K562 (cell line): ENCODE results near the gene ITPR2. TPM values are rescaled to one million over a fixed set of nuclear protein-coding genes. Genes with fewer than 3 reads are reported as not detected.

Source experiments
- CBX5 ChIP-seq: IDR thresholded peaks from 2 replicates; pipeline ENCODE4 v1.6.1; 2014; ENCODE audit warnings: low read depth, borderline replicate concordance
- CEBPB ChIP-seq: fragments of 450-650 bp; IDR thresholded peaks from 2 replicates; pipeline ENCODE4 v1.6.1; 2016; ENCODE audit warnings: missing genetic modification characterization, missing compliant biosample characterization
- CEBPG ChIP-seq, 3 experiments: fragments of 200-800 bp in 1 of 3; sonication (Bioruptor generic) in 1 of 3; sonication (generic) in 1 of 3; formaldehyde crosslinking in 1 of 3; IDR thresholded peaks in 2 of 3; conservative IDR thresholded peaks in 1 of 3; 2 replicates each; pipeline versions ENCODE4 v1.6.1 to v1.8.0; 2016 to 2022; ENCODE audit warnings: missing compliant biosample characterization in 2 of 3, missing genetic modification characterization in 2 of 3, mild to moderate bottlenecking in 1 of 3, missing genetic modification reagents in 1 of 3
- CREB1 ChIP-seq, 2 experiments: sonication (generic) in 1 of 2; formaldehyde crosslinking in 1 of 2; IDR thresholded peaks; 2 replicates each; pipeline versions ENCODE4 v1.6.1 to v1.8.0; 2012 to 2022; ENCODE audit warnings: inconsistent platforms in 1 of 2, mild to moderate bottlenecking in 1 of 2, missing genetic modification reagents in 1 of 2, moderate library complexity in 1 of 2
- CTBP1 ChIP-seq: fragments of 450-650 bp; IDR thresholded peaks from 2 replicates; pipeline ENCODE4 v1.6.1; 2016; ENCODE audit warnings: borderline replicate concordance
- DIDO1 ChIP-seq: fragments of 450-650 bp; IDR thresholded peaks from 2 replicates; pipeline ENCODE4 v1.6.1; 2016; ENCODE audit warnings: low read depth, missing biosample characterization, missing genetic modification characterization
- DLX4 ChIP-seq: fragments of 250-450 bp; sonication (Bioruptor Pico); IDR thresholded peaks from 2 replicates; pipeline ENCODE4 v1.6.1; 2021; ENCODE audit warnings: mild to moderate bottlenecking
- DPF2 ChIP-seq: fragments of 450-650 bp; IDR thresholded peaks from 2 replicates; pipeline ENCODE4 v1.6.1; 2016
- EP300 ChIP-seq: IDR thresholded peaks from 2 replicates; pipeline ENCODE4 v1.6.1; 2012; ENCODE audit warnings: low read length, improper control_type of control experiment
- ERF ChIP-seq: fragments of 450-650 bp; formaldehyde crosslinking; IDR thresholded peaks from 2 replicates; pipeline ENCODE4 v1.4.0; 2020; ENCODE audit warnings: mild to moderate bottlenecking, mixed read lengths
- MAFK ChIP-seq: IDR thresholded peaks from 2 replicates; pipeline ENCODE4 v1.6.1; 2011; ENCODE audit warnings: low read length, improper control_type of control experiment
- NFXL1 ChIP-seq: fragments of 450-650 bp; formaldehyde crosslinking; IDR thresholded peaks from 2 replicates; pipeline ENCODE4 v1.4.0; 2021; ENCODE audit warnings: mild to moderate bottlenecking
- RBM39 ChIP-seq: fragments of 200-400 bp; formaldehyde crosslinking; optimal IDR thresholded peaks from 2 replicates; pipeline ENCODE3; 2018; ENCODE audit warnings: low read depth, low read length
- SIRT6 ChIP-seq: IDR thresholded peaks from one replicate; pipeline ENCODE4 v1.6.1; 2012; ENCODE audit warnings: low read depth, mild to moderate bottlenecking, control low read depth, inconsistent platforms, low read length, moderate library complexity
- SMAD4 ChIP-seq: fragments of 250-450 bp; sonication (Bioruptor Pico); conservative IDR thresholded peaks from 2 replicates; pipeline ENCODE4 v1.8.0; 2021; ENCODE audit warnings: inconsistent platforms, mild to moderate bottlenecking, moderate library complexity
- STAG1 ChIP-seq: sonication (generic); formaldehyde crosslinking; IDR thresholded peaks from 2 replicates; pipeline ENCODE4 v1.5.0; 2020; ENCODE audit warnings: missing genetic modification reagents, borderline replicate concordance
- TCF3 ChIP-seq: sonication (generic); formaldehyde crosslinking; IDR thresholded peaks from 2 replicates; pipeline ENCODE4 v1.4.0; 2020; ENCODE audit warnings: mild to moderate bottlenecking, missing genetic modification reagents
- ZBTB9 ChIP-seq: fragments of 450-650 bp; formaldehyde crosslinking; IDR thresholded peaks from 2 replicates; pipeline ENCODE4 v1.4.0; 2020; ENCODE audit warnings: mild to moderate bottlenecking, moderate library complexity
- ZNF175 ChIP-seq: fragments of 200-800 bp; sonication (Bioruptor generic); IDR thresholded peaks from 2 replicates; pipeline ENCODE4 v1.6.1; 2016; ENCODE audit warnings: low read depth, mild to moderate bottlenecking, missing genetic modification characterization, missing compliant biosample characterization
- ZNF212 ChIP-seq: fragments of 450-650 bp; formaldehyde crosslinking; IDR thresholded peaks from 2 replicates; pipeline ENCODE4 v1.4.0; 2020; ENCODE audit warnings: mild to moderate bottlenecking
- ZNF263 ChIP-seq: sonication (generic); formaldehyde crosslinking; IDR thresholded peaks from 2 replicates; pipeline ENCODE4 v1.8.0; 2022; ENCODE audit warnings: mild to moderate bottlenecking, missing genetic modification reagents, borderline replicate concordance
- ZNF830 ChIP-seq: fragments of 250-450 bp; sonication (Bioruptor Pico); IDR thresholded peaks from 2 replicates; pipeline ENCODE4 v1.5.0; 2021; ENCODE audit warnings: mild to moderate bottlenecking
- polyA plus RNA-seq, 8 experiments: library from polyadenylated mRNA; depleted of rRNA in 4 of 8; stranded (reverse) in 5 of 8; unstranded in 3 of 8; fragments of >200 nt; fragmentation: Nextera tagmentation in 2 of 8; fragmentation: Illumina TruSeq in 1 of 8; extraction: Ambion mirVana in 2 of 8; extraction: Trizol in 1 of 8; gene quantifications; 2 replicates each; pipeline versions ENCODE4 v1.2.1 to v1.2.3, GENCODE V29; 2011 to 2014; ENCODE audit warnings: inconsistent platforms in 1 of 8, missing spikeins in 1 of 8
- total RNA-seq, 7 experiments: library from RNA; depleted of rRNA in 6 of 7; stranded (reverse); fragments of >200 nt in 6 of 7; fragmentation: Illumina TruSeq in 2 of 7; extraction: Trizol in 2 of 7; gene quantifications; 2 replicates each; pipeline versions ENCODE4 v1.2.1 to v1.2.3, GENCODE V29; 2011 to 2021; ENCODE audit warnings: low replicate concordance in 1 of 7
- TF ChIP-seq, protein P1 (sequence below): fragments of 250-450 bp; sonication (Bioruptor Pico); IDR thresholded peaks from 2 replicates; pipeline ENCODE4 v1.8.0; 2021; ENCODE audit warnings: mild to moderate bottlenecking, moderate library complexity
- TF ChIP-seq, protein P2 (sequence below), 2 experiments: fragments of 200-800 bp in 1 of 2; sonication (Bioruptor generic) in 1 of 2; sonication (generic) in 1 of 2; formaldehyde crosslinking in 1 of 2; IDR thresholded peaks in 1 of 2; conservative IDR thresholded peaks in 1 of 2; 2 replicates each; pipeline versions ENCODE4 v1.5.0 to v1.6.1; 2016 to 2020; ENCODE audit warnings: missing compliant biosample characterization in 1 of 2, missing genetic modification characterization in 1 of 2, missing genetic modification reagents in 1 of 2

The ITPR2 gene
- total and polyA plus RNA-seq, 9 of the 15 experiments (the other 6 are each of a cell fraction or from before 2014, with no cell fraction given) = 0.21 to 3.3 (median 0.95) TPM

GRCh38 chr12:26696048-26696612 lies 136.9 kb downstream of the ITPR2 start (continued):
- TF ChIP-seq CEBPG (CRISPR knock-in tag; IDR thresholded peaks at IDR 0.05) = peak; percentile 72
- peak; percentile 42 to 93 for TF ChIP-seq CEBPG (tag; conservative IDR thresholded peaks at IDR 0.05 in 1 of 2, IDR thresholded peaks at IDR 0.05 in 1 of 2)
- no peak for TF ChIP-seq NFXL1 (CRISPR knock-in tag)
- TF ChIP-seq, protein P1, sequence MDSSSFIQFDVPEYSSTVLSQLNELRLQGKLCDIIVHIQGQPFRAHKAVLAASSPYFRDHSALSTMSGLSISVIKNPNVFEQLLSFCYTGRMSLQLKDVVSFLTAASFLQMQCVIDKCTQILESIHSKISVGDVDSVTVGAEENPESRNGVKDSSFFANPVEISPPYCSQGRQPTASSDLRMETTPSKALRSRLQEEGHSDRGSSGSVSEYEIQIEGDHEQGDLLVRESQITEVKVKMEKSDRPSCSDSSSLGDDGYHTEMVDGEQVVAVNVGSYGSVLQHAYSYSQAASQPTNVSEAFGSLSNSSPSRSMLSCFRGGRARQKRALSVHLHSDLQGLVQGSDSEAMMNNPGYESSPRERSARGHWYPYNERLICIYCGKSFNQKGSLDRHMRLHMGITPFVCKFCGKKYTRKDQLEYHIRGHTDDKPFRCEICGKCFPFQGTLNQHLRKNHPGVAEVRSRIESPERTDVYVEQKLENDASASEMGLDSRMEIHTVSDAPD = 0 out of 2 replicates have a peak, but pooled peaks have one; percentile 25
- no peak for TF ChIP-seq CTBP1
- no peak for TF ChIP-seq STAG1 (CRISPR knock-in tag)
- TF ChIP-seq, protein P2, sequence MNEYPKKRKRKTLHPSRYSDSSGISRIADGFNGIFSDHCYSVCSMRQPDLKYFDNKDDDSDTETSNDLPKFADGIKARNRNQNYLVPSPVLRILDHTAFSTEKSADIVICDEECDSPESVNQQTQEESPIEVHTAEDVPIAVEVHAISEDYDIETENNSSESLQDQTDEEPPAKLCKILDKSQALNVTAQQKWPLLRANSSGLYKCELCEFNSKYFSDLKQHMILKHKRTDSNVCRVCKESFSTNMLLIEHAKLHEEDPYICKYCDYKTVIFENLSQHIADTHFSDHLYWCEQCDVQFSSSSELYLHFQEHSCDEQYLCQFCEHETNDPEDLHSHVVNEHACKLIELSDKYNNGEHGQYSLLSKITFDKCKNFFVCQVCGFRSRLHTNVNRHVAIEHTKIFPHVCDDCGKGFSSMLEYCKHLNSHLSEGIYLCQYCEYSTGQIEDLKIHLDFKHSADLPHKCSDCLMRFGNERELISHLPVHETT (CRISPR knock-in tag; conservative IDR thresholded peaks at IDR 0.05 in 1 of 2, IDR thresholded peaks at IDR 0.05 in 1 of 2) = no peak
- TF ChIP-seq SMAD4 (CRISPR knock-in tag) = peak; percentile 1; the same call in 1 of the 2 replicates
- TF ChIP-seq SIRT6 = no peak
- no peak for TF ChIP-seq DPF2
- TF ChIP-seq CEBPB (tag) = peak; percentile 45; the same call in 1 of the 2 replicates
- no peak for TF ChIP-seq TCF3 (CRISPR knock-in tag)
- peak; percentile 32; the same call in 1 of the 2 replicates for TF ChIP-seq MAFK
- no peak for TF ChIP-seq CREB1 (IDR thresholded peaks at IDR 0.05)
- TF ChIP-seq CREB1 (CRISPR knock-in tag; IDR thresholded peaks at IDR 0.05) = no peak
- no peak for TF ChIP-seq DIDO1 (tag)
- TF ChIP-seq ZNF175 = peak; percentile 91; the same call in 1 of the 2 replicates
- no peak for TF ChIP-seq DLX4
- no peak for TF ChIP-seq RBM39
- no peak for TF ChIP-seq ZNF830 (CRISPR knock-in tag)
- TF ChIP-seq CBX5 = no peak
- no peak for TF ChIP-seq ZNF263 (CRISPR knock-in tag)
- no peak for TF ChIP-seq ZNF212 (CRISPR knock-in tag)
- TF ChIP-seq ZBTB9 (CRISPR knock-in tag) = no peak
- no peak for TF ChIP-seq ERF (CRISPR knock-in tag)
- TF ChIP-seq EP300 = no peak
